ENCODE data around the gene GABRD.

Gene GABRD

DNA sequence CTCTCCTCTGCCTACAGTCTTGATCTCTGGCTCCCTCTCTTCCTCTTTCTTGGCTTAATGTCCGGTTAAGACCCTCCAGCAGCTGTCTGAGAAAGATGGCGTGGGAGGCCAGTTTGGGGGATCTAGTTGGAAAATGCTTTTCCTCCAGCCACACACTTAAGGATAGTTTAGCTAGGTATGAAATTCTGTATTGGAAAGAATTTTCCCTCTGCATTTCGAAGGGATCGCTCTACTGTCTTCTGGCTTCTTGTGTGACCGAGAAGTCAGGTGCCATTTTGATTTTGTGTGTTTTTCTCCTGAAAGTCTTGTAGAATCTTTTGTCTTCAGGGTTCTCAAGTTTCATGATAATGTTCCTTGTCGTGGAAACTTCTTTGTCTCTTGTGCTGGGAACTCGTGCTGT is 59.0 kb downstream of the GABRD start:
- no peak for DNase-seq

DNA sequence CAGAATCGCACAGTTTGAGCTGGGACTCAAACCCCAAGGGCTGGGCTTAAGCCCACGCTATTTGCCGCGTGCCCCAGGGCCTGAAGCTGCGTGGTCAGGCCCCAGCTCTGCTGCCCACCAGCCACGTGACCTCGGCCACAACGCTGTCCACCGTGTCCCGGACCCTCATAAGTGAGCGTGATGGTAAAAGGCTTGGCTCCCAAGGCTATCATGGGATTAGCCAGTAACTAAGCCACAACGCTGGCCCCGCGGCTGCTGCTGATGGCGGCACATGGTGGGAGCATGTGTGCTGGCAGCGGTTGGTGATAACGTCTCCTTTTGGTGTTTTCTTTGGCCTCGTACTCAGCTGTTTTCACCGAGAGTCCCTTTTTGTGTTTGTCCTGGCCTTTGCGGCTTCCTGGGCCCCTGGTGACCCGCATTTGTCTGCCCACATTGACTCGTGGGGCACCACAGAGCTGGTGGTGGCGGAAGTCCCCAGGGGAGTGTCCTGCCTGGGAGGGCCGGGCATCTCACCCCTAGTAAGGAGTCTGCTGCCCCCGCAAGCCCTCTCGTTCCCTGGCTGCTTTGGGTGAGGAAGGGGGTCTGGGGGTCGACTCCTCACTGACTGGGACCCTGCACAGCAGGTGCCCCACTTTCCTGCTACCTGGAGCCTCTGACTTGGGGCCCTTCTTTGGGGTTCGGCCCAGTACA is 60.4 kb downstream of the GABRD start:
- no peak for DNase-seq

DNA sequence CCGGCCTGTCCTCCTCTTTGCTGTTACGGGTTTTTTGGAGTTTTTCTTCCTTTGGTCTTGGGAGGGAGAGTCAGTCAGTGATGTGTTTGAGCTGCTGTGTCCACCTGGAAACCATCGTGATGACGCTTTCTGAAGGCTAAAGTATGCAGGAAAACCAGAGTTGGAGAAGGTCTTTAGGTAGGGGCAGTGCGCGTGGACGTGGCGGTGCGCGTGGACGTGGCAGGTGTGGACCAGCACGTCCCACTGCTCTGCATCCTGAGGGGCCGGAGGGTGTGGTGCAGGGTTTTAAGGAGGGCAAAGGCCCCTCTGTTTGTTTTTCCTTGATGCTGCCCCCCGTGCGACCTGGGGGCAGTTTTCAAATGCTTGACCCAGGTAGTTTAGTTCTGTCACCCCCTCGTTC is 61.0 kb downstream of the GABRD start:
- DNase-seq = no peak

Data from fibroblast of skin of right quadriceps (primary cell).